Breast epithelium (tissue), 4 donors: ENCODE data around the gene ADAMTS19. TPM values are rescaled to one million over a fixed set of nuclear protein-coding genes. Genes with fewer than 3 reads are reported as not detected.

ENCODE experiments used
- DNase-seq, 2 donors: peaks; one replicate each; pipeline ENCODE4 v3.0.0-alpha.2; 2019; ENCODE audit warnings: low spot score in 2 of 2
- H3K27ac ChIP-seq, 2 donors: fragments of 200-600 bp; sonication (generic) in 1 of 2; one replicate each; pipeline ENCODE4 v1.5.1; 2016 to 2019; ENCODE audit warnings: mild to moderate bottlenecking in 1 of 2
- H3K27me3 ChIP-seq, 2 donors: fragments of 200-600 bp; sonication (generic) in 1 of 2; one replicate each; pipeline versions ENCODE4 v1.5.1 to v1.6.0; 2017 to 2019; ENCODE audit warnings: control low read depth in 1 of 2, mild to moderate bottlenecking in 1 of 2
- H3K36me3 ChIP-seq: fragments of 200-600 bp; one replicate; pipeline ENCODE4 v1.5.1; 2019
- H3K4me1 ChIP-seq, 2 donors: fragments of 200-600 bp; sonication (generic); one replicate each; pipeline ENCODE4 v1.5.1; 2016 to 2019; ENCODE audit warnings: control low read depth in 1 of 2
- H3K4me3 ChIP-seq, 3 donors: fragments of 200-600 bp; sonication (generic); 1 replicate in 2 of 3; 2 replicates in 1 of 3; pipeline ENCODE4 v1.5.1; 2016 to 2019; ENCODE audit warnings: mild to moderate bottlenecking in 3 of 3, moderate library complexity in 2 of 3
- H3K9me3 ChIP-seq, 2 donors: fragments of 200-600 bp; sonication (generic) in 1 of 2; one replicate each; pipeline ENCODE4 v1.5.1; 2016 to 2019; ENCODE audit warnings: control low read depth in 1 of 2
- POLR2A ChIP-seq: fragments of 450-650 bp; IDR thresholded peaks from one replicate; pipeline ENCODE4 v1.6.1; 2016; ENCODE audit warnings: antibody characterized with exemption, mild to moderate bottlenecking, moderate library complexity
- POLR2AphosphoS5 ChIP-seq, 3 donors: sonication (generic); formaldehyde crosslinking; IDR thresholded peaks; one replicate each; pipeline ENCODE4 v1.6.1; 2017; ENCODE audit warnings: antibody characterized with exemption in 3 of 3
- intact Hi-C: fragments of 100-400 bp; cut with DNase I; formaldehyde crosslinking; loops from one replicate; pipeline ENCODE4 v1.15.1; 2023; ENCODE audit warnings: low total_unique reads
- total RNA-seq, 3 donors: library from RNA; depleted of rRNA; stranded (reverse); fragments of >200 nt; gene quantifications; one replicate each; pipeline ENCODE4 v1.1.0, GENCODE V29; 2016
- TF ChIP-seq, protein P1 (sequence below), 3 donors: fragments of 450-650 bp; IDR thresholded peaks; one replicate each; pipeline ENCODE4 v1.5.1; 2016 to 2017; ENCODE audit warnings: antibody characterized with exemption in 3 of 3, mild to moderate bottlenecking in 3 of 3, moderate library complexity in 3 of 3

Gene ADAMTS19
- total RNA-seq, 3 donors from 2014 or later: 0.29 to 0.98 TPM; not detected in 1

DNA sequence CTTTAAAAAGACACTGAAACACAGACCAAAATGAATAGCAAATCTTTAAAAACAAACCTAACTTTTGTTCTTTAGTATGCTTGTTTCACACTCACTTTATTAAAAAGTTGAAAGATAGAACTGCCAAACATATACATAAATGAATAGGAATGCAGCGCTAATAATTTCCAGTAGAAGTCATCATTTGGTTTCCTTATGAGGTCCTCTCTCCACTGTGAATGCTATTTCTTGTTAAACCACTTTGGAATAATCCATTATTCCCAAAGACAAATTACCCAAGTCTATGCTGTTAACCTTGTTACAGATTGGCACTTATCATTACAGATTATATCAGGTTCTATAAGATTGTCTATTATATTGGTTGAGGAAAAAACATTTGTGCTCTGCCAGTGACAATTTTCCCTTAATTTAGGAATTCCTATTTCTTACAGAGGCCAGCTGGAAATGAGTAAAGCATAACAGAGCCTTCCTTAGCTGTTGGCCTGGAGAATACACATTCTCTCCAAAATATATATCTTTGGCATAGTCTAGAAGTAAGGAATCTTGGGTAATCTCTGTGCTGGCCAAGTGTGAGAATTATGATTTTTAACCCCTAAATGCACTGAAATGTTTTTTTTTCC lies 258.5 kb downstream of the ADAMTS19 start:
- no peaks in the 10 kb centered on the region for H3K4me1 ChIP-seq
- no peaks in the 10 kb centered on the region for H3K9me3 ChIP-seq
- TF ChIP-seq POLR2A: no peak
- TF ChIP-seq, protein P1, sequence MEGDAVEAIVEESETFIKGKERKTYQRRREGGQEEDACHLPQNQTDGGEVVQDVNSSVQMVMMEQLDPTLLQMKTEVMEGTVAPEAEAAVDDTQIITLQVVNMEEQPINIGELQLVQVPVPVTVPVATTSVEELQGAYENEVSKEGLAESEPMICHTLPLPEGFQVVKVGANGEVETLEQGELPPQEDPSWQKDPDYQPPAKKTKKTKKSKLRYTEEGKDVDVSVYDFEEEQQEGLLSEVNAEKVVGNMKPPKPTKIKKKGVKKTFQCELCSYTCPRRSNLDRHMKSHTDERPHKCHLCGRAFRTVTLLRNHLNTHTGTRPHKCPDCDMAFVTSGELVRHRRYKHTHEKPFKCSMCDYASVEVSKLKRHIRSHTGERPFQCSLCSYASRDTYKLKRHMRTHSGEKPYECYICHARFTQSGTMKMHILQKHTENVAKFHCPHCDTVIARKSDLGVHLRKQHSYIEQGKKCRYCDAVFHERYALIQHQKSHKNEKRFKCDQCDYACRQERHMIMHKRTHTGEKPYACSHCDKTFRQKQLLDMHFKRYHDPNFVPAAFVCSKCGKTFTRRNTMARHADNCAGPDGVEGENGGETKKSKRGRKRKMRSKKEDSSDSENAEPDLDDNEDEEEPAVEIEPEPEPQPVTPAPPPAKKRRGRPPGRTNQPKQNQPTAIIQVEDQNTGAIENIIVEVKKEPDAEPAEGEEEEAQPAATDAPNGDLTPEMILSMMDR (IDR thresholded peaks at IDR 0.05): no peak
- no peak for TF ChIP-seq POLR2AphosphoS5 (IDR thresholded peaks at IDR 0.05)
- H3K4me3 ChIP-seq: no peak overlapping the region
- no peak overlapping the region for H3K27ac ChIP-seq
- H3K36me3 ChIP-seq: no peaks in the 10 kb centered on the region
- DNase-seq: no peak
- intact Hi-C loops: no loop called here
- H3K27me3 ChIP-seq: no peaks in the 10 kb centered on the region

DNA sequence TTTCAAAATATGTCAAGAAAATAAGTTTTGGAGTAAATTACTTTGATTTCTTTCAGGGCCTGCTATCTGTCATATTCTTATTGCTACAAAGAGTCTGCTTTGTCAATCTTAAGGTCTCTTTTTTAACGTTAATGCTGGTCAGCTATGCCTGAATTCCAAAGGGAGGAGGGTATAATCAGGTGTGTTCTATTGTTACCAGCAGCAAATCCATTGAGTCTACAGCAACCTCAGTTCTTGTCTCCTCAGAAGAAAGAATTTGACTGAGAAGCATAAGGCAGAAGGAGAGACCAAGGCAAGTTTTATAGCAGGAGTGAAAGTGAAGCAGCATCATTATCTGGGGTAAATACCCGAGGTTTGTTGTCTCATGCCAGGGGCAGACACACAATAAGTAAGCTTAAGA lies 264.1 kb downstream of the ADAMTS19 start:
- intact Hi-C loops: no loop called here
- no peaks in the 10 kb centered on the region for H3K36me3 ChIP-seq
- TF ChIP-seq POLR2AphosphoS5 (IDR thresholded peaks at IDR 0.05) (no peak), POLR2A (no peak)
- TF ChIP-seq, protein P1 (IDR thresholded peaks at IDR 0.05): no peak
- H3K9me3 ChIP-seq: no peaks in the 10 kb centered on the region
- H3K4me1 ChIP-seq: no peaks in the 10 kb centered on the region
- DNase-seq: no peak
- no peaks in the 10 kb centered on the region for H3K27me3 ChIP-seq
- no peak overlapping the region for H3K27ac ChIP-seq
- H3K4me3 ChIP-seq: no peak overlapping the region

DNA sequence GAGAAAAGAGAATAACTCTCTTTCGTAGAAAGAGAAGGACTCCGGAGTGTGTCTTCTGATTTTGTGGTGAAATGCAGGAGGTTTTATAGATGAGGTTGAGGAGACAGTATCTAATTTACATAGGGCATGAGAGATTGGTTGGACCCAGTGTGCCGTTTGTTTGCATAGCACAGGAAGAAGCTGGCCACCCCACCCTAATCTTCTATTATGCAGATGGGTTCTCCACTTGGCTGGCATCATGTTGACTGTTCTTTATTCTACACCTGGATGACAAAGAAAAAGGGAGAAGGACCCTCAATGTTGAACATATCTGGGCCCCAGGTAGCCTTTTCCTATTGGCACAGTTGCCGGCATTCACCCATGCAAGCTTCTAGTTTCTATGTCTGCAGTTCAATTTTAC lies 264.5 kb downstream of the ADAMTS19 start:
- TF ChIP-seq POLR2A (no peak), POLR2AphosphoS5 (IDR thresholded peaks at IDR 0.05) (no peak)
- TF ChIP-seq, protein P1 (IDR thresholded peaks at IDR 0.05): no peak
- Histone ChIP-seq H3K9me3 (no peaks in the 10 kb centered on the region), H3K27ac (no peak overlapping the region)

DNA sequence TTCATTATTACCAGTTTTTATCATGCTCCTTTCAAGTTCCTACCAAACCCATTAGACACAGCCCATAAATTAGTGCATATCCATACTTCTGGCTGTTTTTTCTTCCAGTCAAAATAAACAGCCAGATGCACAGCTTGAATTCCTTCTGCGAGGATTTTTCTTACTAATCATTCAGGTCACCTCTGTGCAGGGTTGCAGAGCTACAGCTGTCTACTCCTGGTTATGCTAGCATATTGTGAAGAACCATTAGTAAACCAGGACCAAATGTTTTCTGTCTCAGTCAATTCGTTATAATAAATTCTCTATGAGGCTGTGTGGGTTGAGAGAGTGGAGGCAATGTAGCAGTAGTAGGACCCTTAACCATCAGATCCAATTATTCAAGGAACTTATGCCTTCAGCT lies 279.7 kb downstream of the ADAMTS19 start:
- Histone ChIP-seq H3K27ac (no peak overlapping the region), H3K36me3 (no peaks in the 10 kb centered on the region), H3K4me3 (no peak overlapping the region), H3K9me3 (no peaks in the 10 kb centered on the region), H3K27me3 (no peaks in the 10 kb centered on the region), H3K4me1 (no peaks in the 10 kb centered on the region)
- no peak for DNase-seq
- intact Hi-C loops: no loop called here
- TF ChIP-seq POLR2A (no peak), POLR2AphosphoS5 (IDR thresholded peaks at IDR 0.05) (no peak)
- TF ChIP-seq, protein P1 (IDR thresholded peaks at IDR 0.05): no peak

More for the DNA sequence above, 264.5 kb downstream of the ADAMTS19 start:
- intact Hi-C loops: no loop called here
- Histone ChIP-seq H3K4me3 (no peak overlapping the region), H3K27me3 (no peaks in the 10 kb centered on the region), H3K36me3 (no peaks in the 10 kb centered on the region), H3K4me1 (no peaks in the 10 kb centered on the region)
- no peak for DNase-seq

DNA sequence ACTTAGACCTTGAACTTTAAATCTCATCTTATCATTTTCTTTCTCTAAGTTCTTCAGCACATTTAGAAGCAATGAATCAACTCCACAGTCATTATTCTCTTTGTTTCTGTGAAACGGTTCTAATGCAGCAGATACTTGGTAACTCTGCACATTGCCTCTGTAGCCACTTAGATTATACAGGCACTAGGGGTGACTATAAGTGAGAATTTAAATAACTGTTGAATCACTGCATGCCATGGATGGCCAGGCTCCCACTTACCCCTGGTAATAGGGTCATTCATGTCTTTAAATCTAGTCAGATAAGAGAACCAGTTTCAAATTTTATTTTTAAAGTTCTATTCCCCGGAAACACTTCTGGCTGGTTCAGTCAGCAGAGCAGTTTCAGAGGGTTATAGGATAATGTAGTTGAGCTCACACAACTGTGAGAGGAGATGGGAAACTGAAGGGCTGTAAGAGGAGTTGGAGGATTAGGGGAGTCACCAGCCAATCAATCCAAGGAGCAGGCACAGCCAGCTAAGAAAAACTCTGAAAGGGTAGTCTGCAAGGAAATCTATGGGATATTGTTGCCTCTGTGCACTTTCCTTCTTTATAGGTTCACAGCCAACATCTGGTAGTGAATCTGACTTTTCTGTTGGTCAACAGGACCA lies 283.6 kb downstream of the ADAMTS19 start:
- H3K27me3 ChIP-seq: no peaks in the 10 kb centered on the region
- H3K4me3 ChIP-seq: no peak overlapping the region
- no peak overlapping the region for H3K27ac ChIP-seq
- H3K4me1 ChIP-seq: no peaks in the 10 kb centered on the region
- H3K36me3 ChIP-seq: no peaks in the 10 kb centered on the region
- TF ChIP-seq POLR2AphosphoS5 (IDR thresholded peaks at IDR 0.05): no peak
- no peak for TF ChIP-seq POLR2A
- TF ChIP-seq, protein P1 (IDR thresholded peaks at IDR 0.05): no peak
- no peaks in the 10 kb centered on the region for H3K9me3 ChIP-seq
- no peak for DNase-seq
- intact Hi-C loops: no loop called here
